Stimulated activated CD4-positive, alpha-beta T cell treated with anti-CD3 and anti-CD28 coated beads, Interleukin-4, amount 100 ng/mL, for 4 hours (primary cell): Measurements from ENCODE around the gene C6.

Experiments used
- DNase-seq, 2 experiments: peaks; one replicate each; pipeline ENCODE4 v3.0.0-alpha.2; 2020

C6 gene

DNA sequence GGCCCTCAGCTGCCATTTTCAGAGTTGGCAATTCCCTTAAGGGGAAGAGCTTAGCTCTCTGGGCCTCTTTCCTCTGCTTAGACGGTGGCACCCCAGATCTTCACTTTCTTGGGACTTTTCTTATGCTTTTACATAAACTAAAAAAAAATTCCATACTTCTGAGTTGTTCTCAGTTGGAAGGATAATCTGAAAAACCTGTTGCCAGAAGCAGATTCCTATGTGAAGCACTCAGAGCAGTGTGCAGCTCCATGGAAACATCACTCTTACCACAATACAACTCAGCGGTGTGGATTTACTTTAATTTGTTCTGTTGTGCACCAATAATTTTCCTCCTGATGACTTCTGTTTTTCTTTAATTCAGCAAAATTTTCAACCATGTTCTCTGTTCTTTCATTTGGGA lies 98.1 kb downstream of the C6 start:
- no peak for DNase-seq

DNA sequence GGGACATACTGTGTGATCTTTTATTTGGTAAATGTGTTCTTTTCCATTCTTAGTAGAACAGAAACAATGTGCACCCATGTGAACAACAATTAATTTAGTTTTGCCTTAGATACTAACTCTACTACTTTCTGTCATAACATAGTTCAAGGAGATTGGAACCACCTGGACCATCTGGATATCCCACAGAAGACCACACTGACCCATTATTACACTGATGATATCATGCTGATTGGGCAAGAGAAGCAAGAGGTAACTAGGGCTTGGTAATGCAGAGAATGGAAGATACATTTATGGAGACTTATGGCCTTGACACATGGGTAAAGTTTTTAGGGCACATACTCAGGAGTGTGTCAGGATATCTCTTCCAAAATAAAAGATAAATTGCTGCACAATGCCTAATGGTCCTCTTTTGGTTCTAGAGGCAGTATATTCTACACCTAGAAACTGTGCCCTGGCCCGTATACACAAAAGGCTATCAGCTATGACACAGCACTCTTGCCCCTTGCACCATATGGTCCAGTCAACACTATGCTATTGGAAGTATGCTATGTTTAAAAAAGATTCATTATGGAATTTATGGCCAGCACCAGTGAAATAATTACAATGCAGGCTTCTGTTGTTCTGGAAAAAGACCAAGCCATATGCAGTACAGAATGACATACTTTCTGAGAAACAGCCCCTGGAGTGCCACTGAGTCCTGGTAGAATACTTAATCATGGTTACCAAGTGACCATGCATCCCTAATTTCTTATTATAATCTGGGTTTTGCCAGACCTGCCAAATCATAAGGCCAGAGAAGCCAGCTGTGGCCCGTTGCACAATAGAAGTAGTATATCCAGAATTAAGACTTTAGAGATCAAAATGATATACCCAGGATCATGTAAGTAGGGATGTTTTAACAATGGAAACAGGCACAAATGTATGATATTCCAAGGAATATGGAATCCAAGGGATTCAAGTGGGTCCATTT lies 100.6 kb downstream of the C6 start:
- DNase-seq = no peak

DNA sequence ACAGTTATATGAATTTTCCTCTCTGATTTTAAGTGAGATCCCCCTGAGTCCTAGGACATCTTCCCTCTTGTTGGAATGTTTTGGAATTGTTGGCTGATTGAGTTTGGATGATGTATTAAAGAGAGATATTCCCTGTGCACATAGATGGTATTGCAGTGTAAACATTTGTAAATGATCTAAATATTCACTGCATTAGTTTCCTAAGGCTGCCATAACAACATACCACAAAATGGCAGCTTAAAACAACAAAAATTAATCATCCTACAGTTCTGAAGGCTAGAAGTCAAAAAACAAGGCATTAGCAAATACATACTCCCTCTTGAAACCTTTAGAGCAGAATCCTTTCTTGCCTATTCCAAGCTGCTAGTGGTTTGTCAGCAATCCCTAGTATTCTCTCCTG lies 104.1 kb downstream of the C6 start:
- DNase-seq = no peak

DNA sequence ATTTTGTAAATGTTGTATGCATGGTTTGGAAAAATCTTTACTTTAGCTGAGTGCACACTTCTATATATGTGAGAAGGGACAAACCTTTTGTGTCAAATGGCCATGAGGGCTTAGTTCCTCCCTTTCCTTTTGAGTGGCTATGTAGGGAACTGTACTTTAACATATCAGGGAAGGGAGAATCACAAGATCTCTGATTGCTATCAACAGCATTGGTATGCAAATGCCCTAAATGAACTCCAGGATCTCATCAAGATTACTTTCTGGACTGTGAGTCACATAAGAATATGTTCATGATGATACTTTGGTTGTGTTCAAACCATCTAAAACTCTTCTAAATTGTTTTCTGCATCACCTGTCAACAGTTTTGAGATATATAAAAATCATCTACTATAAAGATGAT lies 111.0 kb downstream of the C6 start:
- DNase-seq = no peak

DNA sequence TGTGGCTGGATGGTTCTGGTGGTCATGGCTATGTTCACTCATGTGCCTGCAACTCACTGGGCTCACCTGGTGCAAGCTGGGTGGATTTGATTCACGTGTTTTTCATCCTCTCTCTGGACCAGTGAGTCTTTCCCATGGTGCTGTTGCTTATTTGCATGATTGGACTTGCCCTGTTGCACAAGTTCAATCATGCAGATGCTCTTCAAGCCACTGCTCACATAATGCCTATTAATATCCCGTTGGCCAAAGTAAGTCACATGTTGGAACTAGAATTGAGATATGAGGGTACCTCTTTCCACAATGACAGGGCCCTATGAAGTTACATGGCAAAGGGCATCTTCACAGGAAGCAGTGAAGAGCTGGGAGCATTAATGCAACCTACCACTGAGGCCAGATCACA lies 115.7 kb downstream of the C6 start:
- no peak for DNase-seq

DNA sequence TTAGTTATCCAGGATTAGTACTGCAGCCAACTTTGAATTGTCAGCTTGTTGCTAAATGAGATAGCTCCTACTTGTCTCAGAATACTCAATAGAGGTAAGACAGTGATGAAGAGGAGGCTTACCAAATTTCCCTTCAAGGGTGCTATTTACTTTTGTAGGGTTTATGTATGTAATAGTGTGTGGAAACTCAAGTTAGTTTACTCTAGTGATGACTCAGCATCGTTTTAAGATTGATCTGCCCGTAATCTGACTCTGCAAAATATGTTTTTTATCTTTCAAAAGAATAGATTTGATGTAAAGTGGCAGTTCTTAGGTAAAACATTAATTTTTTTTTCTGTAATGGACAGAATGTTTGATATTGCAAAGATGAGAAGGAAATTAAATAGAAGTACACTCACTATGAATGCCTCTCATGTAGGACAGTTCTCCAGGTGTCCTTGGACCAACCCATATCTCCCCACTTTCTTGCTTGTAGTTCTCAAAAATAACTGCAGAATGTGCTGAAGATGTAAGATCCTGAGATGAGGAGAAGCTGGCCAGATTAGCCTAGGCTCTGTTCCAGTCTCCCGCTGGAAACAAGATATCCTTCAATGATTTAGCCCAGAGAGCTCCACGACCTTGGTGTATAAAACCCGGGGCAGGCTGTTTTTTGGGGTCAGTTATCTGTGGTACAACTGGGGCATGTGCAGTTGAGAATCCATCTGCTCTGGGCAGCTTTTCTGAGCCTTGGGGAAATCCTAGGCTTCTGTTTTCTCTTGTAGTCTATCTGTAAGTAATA lies 117.8 kb downstream of the C6 start:
- DNase-seq = no peak

DNA sequence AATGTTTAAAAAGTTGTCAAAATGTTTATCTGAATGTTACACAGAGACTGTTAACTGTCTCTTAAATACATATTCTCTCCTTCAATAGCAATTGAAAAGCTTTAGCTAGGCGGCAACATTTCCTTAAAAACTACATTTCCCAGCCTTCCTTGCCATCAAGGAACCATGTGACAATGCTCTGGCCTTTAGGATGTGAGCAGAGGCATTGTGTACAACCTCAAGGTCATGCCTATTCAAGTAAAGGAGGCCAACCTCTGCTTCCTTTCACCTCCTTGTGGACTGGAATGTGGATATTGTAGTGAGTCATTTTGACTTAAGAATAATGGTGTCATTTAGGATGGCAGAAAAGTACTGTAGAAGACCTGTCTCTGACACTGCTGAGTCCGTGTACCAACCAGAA lies 118.5 kb downstream of the C6 start:
- no peak for DNase-seq

DNA sequence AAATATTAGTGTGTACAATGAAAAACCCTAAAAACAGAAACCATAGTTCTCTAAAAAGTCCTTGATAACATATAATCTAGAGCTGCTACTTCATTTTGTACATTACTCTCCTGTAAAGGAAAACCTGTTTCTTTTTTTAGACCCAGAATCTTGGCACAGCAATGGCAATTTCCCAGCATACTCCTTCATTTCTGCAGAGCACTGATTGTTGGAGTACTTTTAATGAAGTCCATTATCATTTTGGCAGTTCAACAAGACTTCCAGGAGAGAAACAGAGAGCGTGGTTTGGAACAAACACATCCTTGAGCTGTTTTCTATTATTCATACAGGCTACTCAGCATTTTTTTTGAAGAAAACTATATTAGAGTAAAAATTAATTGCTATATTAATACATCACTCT lies 119.5 kb downstream of the C6 start:
- DNase-seq = no peak
